ENCODE data around the gene CD4.
"Not testable (repeated sequence)": the region's sequence is repeated elsewhere in the genome, so short reads cannot be mapped to it uniquely, and the experiment has no call there.

The CD4 gene

GRCh38 chr12:6788972-6789924, at the start of gene CD4:
Gene CD4 (plus strand): TSS chr12:6789528. CDS start chr12:6800139, 10,611 bp downstream.
- peak; percentile 50 for DNase-seq (ENCODE audit: low read depth)

- DNase-seq (ENCODE audit: low read depth), result not testable (repeated sequence)
Observed at GRCh38 chr12:6742080-6742479, 47.2 kb upstream of the CD4 start.

GRCh38 chr12:6742834-6743233, 46.5 kb upstream of the CD4 start:
- no peak for DNase-seq (ENCODE audit: low read depth)

GRCh38 chr12:6743300-6743699, 46.0 kb upstream of the CD4 start:
- not testable (repeated sequence) for DNase-seq (ENCODE audit: low read depth)

GRCh38 chr12:6745741-6746525, 43.4 kb upstream of the CD4 start:
- DNase-seq (ENCODE audit: low read depth), result no peak

- no peak for DNase-seq (ENCODE audit: low read depth)
Observed at GRCh38 chr12:6747216-6747615, 42.1 kb upstream of the CD4 start.

GRCh38 chr12:6748761-6749160, 40.6 kb upstream of the CD4 start:
- DNase-seq (ENCODE audit: low read depth), result no peak

- no peak for DNase-seq (ENCODE audit: low read depth)
Observed at GRCh38 chr12:6750506-6750905, 38.8 kb upstream of the CD4 start.

GRCh38 chr12:6751767-6752166, 37.6 kb upstream of the CD4 start:
- no peak for DNase-seq (ENCODE audit: low read depth)

GRCh38 chr12:6752167-6752920, 37.0 kb upstream of the CD4 start:
- DNase-seq (ENCODE audit: low read depth), result no peak

- DNase-seq (ENCODE audit: low read depth), result peak; percentile 95
Observed at GRCh38 chr12:6752921-6753771, 36.2 kb upstream of the CD4 start, which contains the start of gene MLF2. Gene MLF2 (minus strand): TSS chr12:6753141. CDS start chr12:6752334, 807 bp downstream.

GRCh38 chr12:6753772-6754356, 35.5 kb upstream of the CD4 start:
- DNase-seq (ENCODE audit: low read depth), result no peak

- no peak for DNase-seq (ENCODE audit: low read depth)
Observed at GRCh38 chr12:6754411-6754810, 34.9 kb upstream of the CD4 start.

GRCh38 chr12:6757028-6757690, 32.2 kb upstream of the CD4 start:
- no peak for DNase-seq (ENCODE audit: low read depth)

- no peak for DNase-seq (ENCODE audit: low read depth)
Observed at GRCh38 chr12:6758506-6759095, 30.7 kb upstream of the CD4 start.

GRCh38 chr12:6759741-6760140, 29.6 kb upstream of the CD4 start:
- no peak for DNase-seq (ENCODE audit: low read depth)

GRCh38 chr12:6763380-6763779, 25.9 kb upstream of the CD4 start:
- no peak for DNase-seq (ENCODE audit: low read depth)

GRCh38 chr12:6764011-6764828, 25.1 kb upstream of the CD4 start:
- no peak for DNase-seq (ENCODE audit: low read depth)

- DNase-seq (ENCODE audit: low read depth), result no peak
Observed at GRCh38 chr12:6765048-6765633, 24.2 kb upstream of the CD4 start.

Measured in activated T-cell treated with anti-CD3 and anti-CD28 coated beads for 1 hour (primary cell).